Breast epithelium (tissue), 4 donors: ENCODE measurements around the gene LSM10. TPM values are rescaled to one million over a fixed set of nuclear protein-coding genes. Genes with fewer than 3 reads are reported as not detected.

Source experiments
- DNase-seq, 2 donors: peaks; one replicate each; pipeline ENCODE4 v3.0.0-alpha.2; 2019; ENCODE audit warnings: low spot score in 2 of 2
- H3K27ac ChIP-seq, 2 donors: fragments of 200-600 bp; sonication (generic) in 1 of 2; one replicate each; pipeline ENCODE4 v1.5.1; 2016 to 2019; ENCODE audit warnings: mild to moderate bottlenecking in 1 of 2
- H3K27me3 ChIP-seq, 2 donors: fragments of 200-600 bp; sonication (generic) in 1 of 2; one replicate each; pipeline versions ENCODE4 v1.5.1 to v1.6.0; 2017 to 2019; ENCODE audit warnings: control low read depth in 1 of 2, mild to moderate bottlenecking in 1 of 2
- H3K36me3 ChIP-seq: fragments of 200-600 bp; one replicate; pipeline ENCODE4 v1.5.1; 2019
- H3K4me1 ChIP-seq, 2 donors: fragments of 200-600 bp; sonication (generic); one replicate each; pipeline ENCODE4 v1.5.1; 2016 to 2019; ENCODE audit warnings: control low read depth in 1 of 2
- H3K4me3 ChIP-seq, 3 donors: fragments of 200-600 bp; sonication (generic); 1 replicate in 2 of 3; 2 replicates in 1 of 3; pipeline ENCODE4 v1.5.1; 2016 to 2019; ENCODE audit warnings: mild to moderate bottlenecking in 3 of 3, moderate library complexity in 2 of 3
- H3K9me3 ChIP-seq, 2 donors: fragments of 200-600 bp; sonication (generic) in 1 of 2; one replicate each; pipeline ENCODE4 v1.5.1; 2016 to 2019; ENCODE audit warnings: control low read depth in 1 of 2
- CTCF ChIP-seq, 3 donors: fragments of 450-650 bp; IDR thresholded peaks; one replicate each; pipeline ENCODE4 v1.5.1; 2016 to 2017; ENCODE audit warnings: antibody characterized with exemption in 3 of 3, mild to moderate bottlenecking in 3 of 3, moderate library complexity in 3 of 3
- POLR2A ChIP-seq: fragments of 450-650 bp; IDR thresholded peaks from one replicate; pipeline ENCODE4 v1.6.1; 2016; ENCODE audit warnings: antibody characterized with exemption, mild to moderate bottlenecking, moderate library complexity
- POLR2AphosphoS5 ChIP-seq, 3 donors: sonication (generic); formaldehyde crosslinking; IDR thresholded peaks; one replicate each; pipeline ENCODE4 v1.6.1; 2017; ENCODE audit warnings: antibody characterized with exemption in 3 of 3
- intact Hi-C: fragments of 100-400 bp; cut with DNase I; formaldehyde crosslinking; loops from one replicate; pipeline ENCODE4 v1.15.1; 2023; ENCODE audit warnings: low total_unique reads
- total RNA-seq, 3 donors: library from RNA; depleted of rRNA; stranded (reverse); fragments of >200 nt; gene quantifications; one replicate each; pipeline ENCODE4 v1.1.0, GENCODE V29; 2016

The LSM10 gene
- total RNA-seq, 3 donors from 2014 or later, result 31.8 to 49.5 (median 39.7) TPM

- H3K27ac ChIP-seq, result peak overlapping the region; percentile 11 to 66
- H3K9me3 ChIP-seq, result no peaks in the 10 kb centered on the region
- no peak for TF ChIP-seq POLR2AphosphoS5 (IDR thresholded peaks at IDR 0.05)
- no peak for TF ChIP-seq POLR2A
- TF ChIP-seq CTCF (IDR thresholded peaks at IDR 0.05), result no peak
- peak overlapping the region; percentile 22 to 53 (median 29) for H3K4me3 ChIP-seq
- intact Hi-C loops, result no loop called here
- no peak for DNase-seq
- H3K4me1 ChIP-seq, result no peaks in the 10 kb centered on the region
- no peaks in the 10 kb centered on the region for H3K27me3 ChIP-seq
- H3K36me3 ChIP-seq, result no peaks in the 10 kb centered on the region
Observed at GRCh38 chr1:36401602-36402503, 4.1 kb upstream of the LSM10 start.

DNA sequence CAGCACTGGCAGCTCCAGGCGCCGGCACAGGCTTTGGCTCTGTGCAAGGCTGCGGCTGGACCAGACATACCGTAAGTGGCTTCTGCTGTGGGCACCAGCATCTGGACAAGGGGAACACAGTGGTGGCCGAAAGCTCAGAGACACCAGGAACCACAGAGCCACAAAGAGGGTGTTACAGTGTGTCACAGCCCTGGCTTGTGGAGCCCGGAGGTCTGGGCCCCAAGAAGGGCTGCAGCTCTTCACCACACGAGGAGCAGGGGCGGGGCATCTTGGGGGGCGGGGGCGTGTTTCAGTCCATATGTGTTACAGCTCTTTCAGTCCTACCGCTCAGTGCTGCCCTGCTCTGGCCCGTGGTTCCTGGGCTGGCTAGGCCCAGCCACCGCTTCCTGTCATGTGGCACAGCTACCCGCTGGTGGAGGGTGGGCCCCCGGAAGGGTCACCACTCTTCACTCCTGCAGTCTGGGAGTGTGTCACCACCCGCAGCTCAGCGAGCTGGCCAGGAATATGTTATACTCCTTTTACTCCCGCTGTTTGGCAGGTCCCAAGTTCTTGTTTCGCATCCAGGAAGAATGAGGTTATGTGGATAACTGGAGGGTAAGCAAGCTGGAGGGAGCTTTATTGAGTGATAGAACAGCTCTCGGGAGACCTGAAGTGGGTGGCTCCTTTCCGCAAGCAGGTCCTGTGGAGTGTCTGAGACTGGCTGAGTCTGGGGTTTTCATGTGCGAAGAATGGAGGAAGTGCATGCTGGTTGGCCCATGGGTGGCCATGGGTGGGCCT, 3.3 kb upstream of the LSM10 start:
- DNase-seq, result peak; percentile 54 to 60
- no peaks in the 10 kb centered on the region for H3K4me1 ChIP-seq
- peak overlapping the region; percentile 11 to 66 for H3K27ac ChIP-seq
- no peak for TF ChIP-seq POLR2A
- TF ChIP-seq POLR2AphosphoS5 (IDR thresholded peaks at IDR 0.05), result no peak
- no peak for TF ChIP-seq CTCF (IDR thresholded peaks at IDR 0.05)
- H3K9me3 ChIP-seq, result no peaks in the 10 kb centered on the region
- no peaks in the 10 kb centered on the region for H3K27me3 ChIP-seq
- intact Hi-C loops, result no loop called here
- H3K36me3 ChIP-seq, result no peaks in the 10 kb centered on the region
- H3K4me3 ChIP-seq, result peak overlapping the region; percentile 22 to 53 (median 29)

DNA sequence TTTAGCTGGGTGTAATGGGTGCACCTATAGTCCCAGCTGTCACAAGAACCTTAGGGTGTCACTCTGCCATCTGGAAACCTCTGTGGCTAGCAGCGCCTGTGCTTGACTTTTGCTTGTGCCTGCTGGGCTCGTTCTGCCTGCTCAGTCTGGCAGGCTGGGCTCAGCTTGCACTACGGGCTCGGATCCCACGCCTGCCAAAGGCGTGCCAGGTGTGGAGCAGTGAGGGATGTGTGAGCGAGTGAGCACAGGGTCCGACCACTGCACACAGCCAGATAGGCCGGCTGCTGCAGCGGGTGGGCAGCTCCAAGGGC, 2.8 kb upstream of the LSM10 start:
- Histone ChIP-seq H3K27me3 (no peaks in the 10 kb centered on the region), H3K9me3 (no peaks in the 10 kb centered on the region), H3K4me3 (peak overlapping the region in 2 of 3 donors; percentile 29 to 53), H3K4me1 (no peaks in the 10 kb centered on the region), H3K27ac (peak overlapping the region in 1 of 2 donors; percentile 66), H3K36me3 (no peaks in the 10 kb centered on the region)
- intact Hi-C loops, result no loop called here
- TF ChIP-seq POLR2AphosphoS5 (IDR thresholded peaks at IDR 0.05), result no peak
- no peak for TF ChIP-seq CTCF (IDR thresholded peaks at IDR 0.05)
- TF ChIP-seq POLR2A, result no peak
- no peak for DNase-seq

- no peak for DNase-seq
- Histone ChIP-seq H3K9me3 (no peaks in the 10 kb centered on the region), H3K27ac (peak overlapping the region; percentile 92), H3K4me1 (no peaks in the 10 kb centered on the region), H3K4me3 (peak overlapping the region in 2 of 3 donors; percentile 82 to 84), H3K36me3 (no peaks in the 10 kb centered on the region), H3K27me3 (no peaks in the 10 kb centered on the region)
- no peak for TF ChIP-seq POLR2A
- no peak for TF ChIP-seq POLR2AphosphoS5 (IDR thresholded peaks at IDR 0.05)
- no peak for TF ChIP-seq CTCF (IDR thresholded peaks at IDR 0.05)
- intact Hi-C loops, result no loop called here
Observed at GRCh38 chr1:36398370-36398977, 766 bp upstream of the LSM10 start.

- DNase-seq, result no peak
- intact Hi-C loops, result no loop called here
- no peaks in the 10 kb centered on the region for H3K27me3 ChIP-seq
- H3K4me1 ChIP-seq, result no peaks in the 10 kb centered on the region
- TF ChIP-seq POLR2AphosphoS5 (IDR thresholded peaks at IDR 0.05) (no peak), CTCF (IDR thresholded peaks at IDR 0.05) (no peak), POLR2A (no peak)
- H3K27ac ChIP-seq, result peak overlapping the region; percentile 92
- peak overlapping the region; percentile 57 to 84 (median 82) for H3K4me3 ChIP-seq
- H3K9me3 ChIP-seq, result no peaks in the 10 kb centered on the region
- H3K36me3 ChIP-seq, result no peaks in the 10 kb centered on the region
Observed at GRCh38 chr1:36397083-36397377, 678 bp downstream of the LSM10 start.
